ENCODE measurements around the gene MIER2. TPM values are rescaled to one million over a fixed set of nuclear protein-coding genes. Genes with fewer than 3 reads are reported as not detected.

The MIER2 gene
- total RNA-seq, 1 donor from 2014 or later: 44.1 TPM

- Mint-ChIP-seq H3K36me3 (ENCODE audit: low read depth, unreplicated experiment) (peaks cover 28% of the 10 kb centered on the region), H3K4me1 (ENCODE audit: unreplicated experiment) (peaks cover 41% of the 10 kb centered on the region), H3K27ac (ENCODE audit: unreplicated experiment) (peak overlapping the region; percentile 80), H3K9me3 (ENCODE audit: unreplicated experiment) (no peaks in the 10 kb centered on the region), H3K27me3 (ENCODE audit: unreplicated experiment) (peaks cover 19% of the 10 kb centered on the region), H3K4me3 (ENCODE audit: unreplicated experiment) (peak overlapping the region; percentile 92)
- DNase-seq (ENCODE audit: low spot score): no peak
- TF ChIP-seq CTCF (IDR thresholded peaks at IDR 0.05; ENCODE audit: unreplicated experiment): no peak
Measured at GRCh38 chr19:343451-343931, 1.1 kb downstream of the MIER2 start.

- Mint-ChIP-seq H3K9me3 (ENCODE audit: unreplicated experiment) (no peaks in the 10 kb centered on the region), H3K36me3 (ENCODE audit: low read depth, unreplicated experiment) (peaks cover 33% of the 10 kb centered on the region), H3K27me3 (ENCODE audit: unreplicated experiment) (peaks cover 17% of the 10 kb centered on the region), H3K4me3 (ENCODE audit: unreplicated experiment) (peak overlapping the region; percentile 92), H3K27ac (ENCODE audit: unreplicated experiment) (peak overlapping the region; percentile 80), H3K4me1 (ENCODE audit: unreplicated experiment) (peaks cover 41% of the 10 kb centered on the region)
- no peak for DNase-seq (ENCODE audit: low spot score)
- no peak for TF ChIP-seq CTCF (IDR thresholded peaks at IDR 0.05; ENCODE audit: unreplicated experiment)
Measured at GRCh38 chr19:342801-343421, 1.7 kb downstream of the MIER2 start.

- Mint-ChIP-seq H3K36me3 (ENCODE audit: low read depth, unreplicated experiment) (peaks cover 36% of the 10 kb centered on the region), H3K4me1 (ENCODE audit: unreplicated experiment) (peaks cover 41% of the 10 kb centered on the region)
- no peak for TF ChIP-seq CTCF (IDR thresholded peaks at IDR 0.05; ENCODE audit: unreplicated experiment)
Measured at GRCh38 chr19:342128-342455, 2.5 kb downstream of the MIER2 start.

GRCh38 chr19:341386-342127, 3.0 kb downstream of the MIER2 start:
- no peak for TF ChIP-seq CTCF (IDR thresholded peaks at IDR 0.05; ENCODE audit: unreplicated experiment)
- Mint-ChIP-seq H3K36me3 (ENCODE audit: low read depth, unreplicated experiment) (peaks cover 37% of the 10 kb centered on the region), H3K4me3 (ENCODE audit: unreplicated experiment) (peak overlapping the region; percentile 42)

More at GRCh38 chr19:342128-342455, 2.5 kb downstream of the MIER2 start:
- Mint-ChIP-seq H3K27me3 (ENCODE audit: unreplicated experiment) (peaks cover 20% of the 10 kb centered on the region), H3K27ac (ENCODE audit: unreplicated experiment) (peak overlapping the region; percentile 44), H3K4me3 (ENCODE audit: unreplicated experiment) (peak overlapping the region; percentile 92), H3K9me3 (ENCODE audit: unreplicated experiment) (no peaks in the 10 kb centered on the region)
- no peak for DNase-seq (ENCODE audit: low spot score)

More at GRCh38 chr19:341386-342127, 3.0 kb downstream of the MIER2 start:
- Mint-ChIP-seq H3K27me3 (ENCODE audit: unreplicated experiment) (peaks cover 21% of the 10 kb centered on the region), H3K9me3 (ENCODE audit: unreplicated experiment) (no peaks in the 10 kb centered on the region), H3K27ac (ENCODE audit: unreplicated experiment) (peak overlapping the region; percentile 44), H3K4me1 (ENCODE audit: unreplicated experiment) (peaks cover 41% of the 10 kb centered on the region)
- DNase-seq (ENCODE audit: low spot score): no peak

All from endothelial cell (in vitro differentiated cells).